K562 (cell line): ENCODE measurements around the gene PHF21A. TPM values are rescaled to one million over a fixed set of nuclear protein-coding genes. Genes with fewer than 3 reads are reported as not detected.

ENCODE experiments used
- ATAC-seq: fragments of 200-7000 bp; cut with Tn5 transposase; 3 replicates; pipeline ENCODE4 v1.9.1; 2020; ENCODE audit warnings: moderate library complexity
- BruUV-seq: library from RNA; stranded (reverse); fragments of 400-500 nt; replicated peaks from 2 replicates; lab custom pipeline; 2021; lab: Mats Ljungman, UMichigan
- CTCF ChIA-PET: fragments of 300-600 bp; formaldehyde crosslinking; extraction: SDS; loops from one replicate; lab custom pipeline; 2021; ENCODE audit warnings: low intra/inter-chr PET ratio; lab: Yijun Ruan, JAX
- POLR2A ChIA-PET: fragments of 300-600, 350-650 bp; sonication (Branson Sonifier 250); formaldehyde crosslinking; extraction: SDS; loops from one replicate; lab custom pipeline; 2021; ENCODE audit warnings: antibody characterized with exemption, inconsistent platforms; lab: Yijun Ruan, JAX
- DNase-seq, 4 experiments: peaks; one replicate each; pipeline versions ENCODE4 v3.0.0 to v3.0.0-alpha.2; 2011 to 2018; ENCODE audit warnings: low spot score in 3 of 4, mixed read lengths in 3 of 4; ENCODE audit errors: extremely low read depth in 1 of 4
- FAIRE-seq: peaks from 2 replicates; lab custom pipeline; 2011; peaks lifted over from hg19 to GRCh38; lab: Jason Lieb, UNC
- H2AFZ ChIP-seq: 2 replicates; pipeline ENCODE4 v1.6.0; 2011; ENCODE audit warnings: low read depth, low read length, control low read depth, inconsistent platforms
- H3K27ac ChIP-seq: fragments of 200-600 bp; 3 replicates; pipeline ENCODE4 v1.8.0; 2011; ENCODE audit warnings: low read depth, mild to moderate bottlenecking, control low read depth, inconsistent platforms, low read length, moderate library complexity, mixed read lengths; ENCODE audit errors: extremely low read depth
- H3K27me3 ChIP-seq, 2 experiments: fragments of 300-600 bp in 1 of 2; 2 replicates in 1 of 2; 3 replicates in 1 of 2; pipeline versions ENCODE4 v1.6.0 to v1.8.0; 2011; ENCODE audit warnings: inconsistent platforms in 2 of 2, low read length in 2 of 2, mild to moderate bottlenecking in 1 of 2, mixed read lengths in 1 of 2, moderate library complexity in 1 of 2; ENCODE audit not compliant: control insufficient read depth in 2 of 2, insufficient read depth in 2 of 2
- H3K36me3 ChIP-seq: fragments of 300-600 bp; 3 replicates; pipeline ENCODE4 v1.8.0; 2011; ENCODE audit warnings: mild to moderate bottlenecking, low read length, inconsistent platforms; ENCODE audit not compliant: control insufficient read depth, insufficient read depth
- H3K4me1 ChIP-seq, 2 experiments: fragments of 200-600 bp in 1 of 2; replicated peaks in 1 of 2; 2 replicates in 1 of 2; 3 replicates in 1 of 2; pipeline versions ENCODE4 v1.5.1 to v1.8.0; 2011; ENCODE audit warnings: inconsistent platforms in 2 of 2, low read length in 2 of 2, mild to moderate bottlenecking in 1 of 2, mixed read lengths in 1 of 2, moderate library complexity in 1 of 2; ENCODE audit not compliant: control insufficient read depth in 2 of 2, insufficient read depth in 2 of 2
- H3K4me2 ChIP-seq: 2 replicates; pipeline ENCODE4 v1.6.1; 2011; ENCODE audit warnings: low read length, control low read depth, inconsistent platforms, mixed read lengths; ENCODE audit not compliant: insufficient read depth
- H3K4me3 ChIP-seq: fragments of 200-600 bp; sonication (generic), shearing (Covaris generic); 2 replicates; pipeline ENCODE4 v1.5.1; 2016; ENCODE audit warnings: control low read depth, inconsistent platforms
- H3K79me2 ChIP-seq: fragments of 200-600 bp; 3 replicates; pipeline ENCODE4 v1.8.0; 2011; ENCODE audit warnings: low read length, inconsistent platforms; ENCODE audit not compliant: control insufficient read depth, insufficient read depth
- H3K9ac ChIP-seq, 2 experiments: 2 replicates each; pipeline versions ENCODE4 v1.6.0 to v1.6.1; 2011; ENCODE audit warnings: low read depth in 2 of 2, low read length in 2 of 2, control low read depth in 1 of 2, inconsistent platforms in 1 of 2, mild to moderate bottlenecking in 1 of 2, mixed read lengths in 1 of 2; ENCODE audit not compliant: insufficient read depth in 1 of 2
- H3K9me1 ChIP-seq: one replicate; pipeline ENCODE4 v1.6.0; 2011; ENCODE audit warnings: inconsistent platforms, mild to moderate bottlenecking, low read length, moderate library complexity; ENCODE audit not compliant: control insufficient read depth, insufficient read depth
- H3K9me3 ChIP-seq: replicated peaks from 2 replicates; pipeline ENCODE4 v1.5.1; 2011; ENCODE audit warnings: low read depth, low read length, inconsistent platforms; ENCODE audit not compliant: control insufficient read depth, insufficient read depth
- H4K20me1 ChIP-seq: replicated peaks from 2 replicates; pipeline ENCODE4 v1.6.1; 2011; ENCODE audit warnings: low read length, inconsistent platforms, mixed read lengths; ENCODE audit not compliant: control insufficient read depth, insufficient read depth
- CTCF ChIP-seq, 3 experiments: IDR thresholded peaks in 2 of 3; conservative IDR thresholded peaks in 1 of 3; 2 replicates each; pipeline ENCODE4 v1.5.1; 2011 to 2012; ENCODE audit warnings: low read length in 3 of 3, mild to moderate bottlenecking in 3 of 3, control low read depth in 2 of 3, improper control_type of control experiment in 1 of 3, inconsistent platforms in 1 of 3, low read depth in 1 of 3, mixed read lengths in 1 of 3, moderate library complexity in 1 of 3; ENCODE audit not compliant: insufficient read depth in 2 of 3
- DEAF1 ChIP-seq: fragments of 450-650 bp; formaldehyde crosslinking; IDR thresholded peaks from 2 replicates; pipeline ENCODE4 v1.4.0; 2020; ENCODE audit warnings: mild to moderate bottlenecking, moderate library complexity
- EP300 ChIP-seq: IDR thresholded peaks from 2 replicates; pipeline ENCODE4 v1.6.1; 2012; ENCODE audit warnings: low read length, improper control_type of control experiment
- RAD21 ChIP-seq, 2 experiments: fragments of 250-450 bp in 1 of 2; fragments of 450-650 bp in 1 of 2; sonication (Bioruptor Pico) in 1 of 2; formaldehyde crosslinking in 1 of 2; IDR thresholded peaks in 1 of 2; conservative IDR thresholded peaks in 1 of 2; 2 replicates each; pipeline versions ENCODE4 v1.4.0 to v1.8.0; 2020 to 2022; ENCODE audit warnings: mild to moderate bottlenecking in 2 of 2, moderate library complexity in 1 of 2
- REST ChIP-seq, 2 experiments: fragments of 450-650 bp; formaldehyde crosslinking in 1 of 2; IDR thresholded peaks; 2 replicates each; pipeline versions ENCODE4 v1.4.0 to v1.6.1; 2014 to 2020; ENCODE audit warnings: mild to moderate bottlenecking in 2 of 2, borderline replicate concordance in 1 of 2, low read depth in 1 of 2
- SMARCA4 ChIP-seq: fragments of 450-650 bp; IDR thresholded peaks from 2 replicates; pipeline ENCODE4 v1.6.1; 2016
- ZNF668 ChIP-seq: fragments of 250-450 bp; sonication (Bioruptor Pico); IDR thresholded peaks from 2 replicates; pipeline ENCODE4 v1.8.0; 2022; ENCODE audit warnings: mild to moderate bottlenecking, inconsistent platforms
- ZNF764 ChIP-seq: fragments of 250-450 bp; sonication (Bioruptor Pico); IDR thresholded peaks from 2 replicates; pipeline ENCODE4 v1.4.0; 2020; ENCODE audit warnings: low read depth, mild to moderate bottlenecking, moderate library complexity
- in situ Hi-C: fragments of 300-500 bp; cut with MboI; formaldehyde crosslinking; loops from 4 replicates; pipeline ENCODE4 v1.15.0; 2018; ENCODE audit warnings: inconsistent platforms, mixed read lengths
- intact Hi-C: fragments of 100-400 bp; cut with micrococcal nuclease; formaldehyde crosslinking; loops from 2 replicates; pipeline ENCODE4 v1.14.2; 2022
- polyA plus RNA-seq, 8 experiments: library from polyadenylated mRNA; depleted of rRNA in 4 of 8; stranded (reverse) in 5 of 8; unstranded in 3 of 8; fragments of >200 nt; fragmentation: Nextera tagmentation in 2 of 8; fragmentation: Illumina TruSeq in 1 of 8; extraction: Ambion mirVana in 2 of 8; extraction: Trizol in 1 of 8; gene quantifications; 2 replicates each; pipeline versions ENCODE4 v1.2.1 to v1.2.3, GENCODE V29; 2011 to 2014; ENCODE audit warnings: inconsistent platforms in 1 of 8, missing spikeins in 1 of 8
- total RNA-seq, 7 experiments: library from RNA; depleted of rRNA in 6 of 7; stranded (reverse); fragments of >200 nt in 6 of 7; fragmentation: Illumina TruSeq in 2 of 7; extraction: Trizol in 2 of 7; gene quantifications; 2 replicates each; pipeline versions ENCODE4 v1.2.1 to v1.2.3, GENCODE V29; 2011 to 2021; ENCODE audit warnings: low replicate concordance in 1 of 7

The PHF21A gene
- total and polyA plus RNA-seq, 9 of the 15 experiments (the other 6 are each of a cell fraction or from before 2014, with no cell fraction given), result 1.5 to 32.4 (median 10.7) TPM

- no peaks in the 10 kb centered on the region for H4K20me1 ChIP-seq
- no peaks in the 10 kb centered on the region for H3K9me3 ChIP-seq
- no peak for TF ChIP-seq ZNF668 (CRISPR knock-in tag)
- peak in 1 of 2 experiments; percentile 14; a peak in 1 of 4 replicates for TF ChIP-seq RAD21 (CRISPR knock-in tag; conservative IDR thresholded peaks at IDR 0.05 in 1 of 2, IDR thresholded peaks at IDR 0.05 in 1 of 2)
- peak in 2 of 3 experiments; percentile 53 to 62; a peak in 5 of 6 replicates for TF ChIP-seq CTCF (IDR thresholded peaks at IDR 0.05 in 2 of 3, conservative IDR thresholded peaks at IDR 0.05 in 1 of 3; ENCODE audit: insufficient read depth in 2 of 3, low read depth in 1 of 3, low read length in 3 of 3)
- 0 out of 2 replicates have a peak, but pooled peaks have one; percentile 16 for TF ChIP-seq DEAF1
- peak; percentile 89 for TF ChIP-seq ZNF764 (CRISPR knock-in tag)
- TF ChIP-seq SMARCA4, result peak; percentile 14; the same call in 1 of the 2 replicates
- TF ChIP-seq EP300, result no peak
- peak; percentile 26; the same call in 1 of the 2 replicates for TF ChIP-seq REST (IDR thresholded peaks at IDR 0.05; ENCODE audit: borderline replicate concordance)
- TF ChIP-seq REST (CRISPR knock-in tag; IDR thresholded peaks at IDR 0.05; ENCODE audit: low read depth), result no peak
- H3K27ac ChIP-seq, result peak overlapping the region; percentile 54; the same call in 1 of the 3 replicates
- BruUV-seq, result no TSS peak
- peak overlapping the region in 1 of 2 experiments; percentile 51; a peak in 1 of 4 replicates for H3K9ac ChIP-seq
- no peaks in the 10 kb centered on the region for H3K27me3 ChIP-seq
- H3K4me2 ChIP-seq, result peak overlapping the region; percentile 46
- ChIA-PET CTCF (no interaction called here), POLR2A (interaction anchor here (0.8 to 2.2 kb wide), 5 partner anchors 15 to 246 kb away, joined by 3 to 13 read pairs (median 4); no protein-coding TSS in a partner anchor)
- DNase-seq, result peak in 1 of 4 experiments; percentile 56
- H3K4me3 ChIP-seq, result peak overlapping the region; percentile 9; the same call in 1 of the 2 replicates
- no peaks in the 10 kb centered on the region for H3K36me3 ChIP-seq
- H2AFZ ChIP-seq, result no peak overlapping the region
- H3K4me1 ChIP-seq, result peaks cover 11 to 14% of the 10 kb centered on the region in 2 experiments; a peak in 4 of 5 replicates
- intact Hi-C loops, result loop anchor here (5.0 kb wide), 2 partner anchors 41 to 111 kb away; no protein-coding TSS in a partner anchor
- in situ Hi-C loops, result no loop called here
- peak; percentile 37 for ATAC-seq
- H3K9me1 ChIP-seq, result no peaks in the 10 kb centered on the region
- peaks cover 79% of the 10 kb centered on the region for H3K79me2 ChIP-seq
- FAIRE-seq, result no peak
Measured at GRCh38 chr11:46117842-46118241, 3.4 kb downstream of the PHF21A start.
